ENCODE data around the gene C1orf35. TPM values are rescaled to one million over a fixed set of nuclear protein-coding genes. Genes with fewer than 3 reads are reported as not detected.
"Not testable (repeated sequence)": the region's sequence is repeated elsewhere in the genome, so short reads cannot be mapped to it uniquely, and the experiment has no call there.

Gene C1orf35
- total and polyA plus RNA-seq, 2 experiments from 2014 or later, result 12.3 to 24.6 TPM

GRCh38 chr1:228117335-228117734 is 14.2 kb upstream of the C1orf35 start:
- 92% methylated on average over 4 of the region's 4 CpGs for WGBS (ENCODE audit: low lambda C conversion rate, missing lambda C conversion rate)
- no peak overlapping the region for H3K27ac ChIP-seq
- no peaks in the 10 kb centered on the region for H3K9me3 ChIP-seq (ENCODE audit: low read depth)
- H3K4me2 ChIP-seq, result no peak overlapping the region
- no peak overlapping the region for H3K4me3 ChIP-seq
- no peaks in the 10 kb centered on the region for H3K36me3 ChIP-seq (replicated peaks; ENCODE audit: insufficient read depth, low read depth)
- H4K20me1 ChIP-seq (ENCODE audit: insufficient read depth, poor library complexity, severe bottlenecking), result no peaks in the 10 kb centered on the region
- H3K4me1 ChIP-seq (ENCODE audit: insufficient read depth), result no peaks in the 10 kb centered on the region
- H3K27me3 ChIP-seq, result no peaks in the 10 kb centered on the region
- DNase-seq (ENCODE audit: low spot score), result no peak
- no peaks in the 10 kb centered on the region for H3K9me2 ChIP-seq (replicated peaks; ENCODE audit: insufficient read depth)
- no peak overlapping the region for H2AFZ ChIP-seq
- TF ChIP-seq EZH2phosphoT487 (IDR thresholded peaks at IDR 0.05; ENCODE audit: low read depth, severe bottlenecking, unreplicated experiment) (no peak), EZH2 (IDR thresholded peaks at IDR 0.05; ENCODE audit: borderline replicate concordance) (no peak), CTCF (IDR thresholded peaks at IDR 0.05; ENCODE audit: poor library complexity) (no peak)
- no peaks in the 10 kb centered on the region for H3K79me2 ChIP-seq

DNA sequence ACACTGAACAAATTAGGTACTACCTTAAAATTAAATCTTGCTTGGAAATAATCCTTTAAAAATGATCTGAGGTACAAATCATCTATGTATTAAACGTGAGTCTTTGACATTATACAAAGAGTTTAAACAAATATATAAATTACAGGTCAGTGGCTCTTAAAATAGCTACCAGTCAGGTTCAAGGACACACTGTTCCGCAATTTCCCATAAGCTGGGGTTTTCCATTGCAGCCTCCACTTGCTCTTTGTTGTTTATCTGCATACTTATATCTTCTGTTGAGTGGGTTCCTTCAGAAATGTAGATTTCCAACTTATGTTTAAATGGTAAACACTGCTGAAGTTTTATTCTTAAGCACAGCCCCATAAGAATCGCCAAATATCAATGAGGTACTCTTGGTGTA is 11.7 kb upstream of the C1orf35 start:
- Histone ChIP-seq H3K79me2 (no peaks in the 10 kb centered on the region), H3K36me3 (replicated peaks; ENCODE audit: insufficient read depth, low read depth) (no peaks in the 10 kb centered on the region), H3K27ac (no peak overlapping the region), H2AFZ (no peak overlapping the region), H3K4me2 (no peak overlapping the region), H3K4me3 (no peak overlapping the region), H4K20me1 (ENCODE audit: insufficient read depth, poor library complexity, severe bottlenecking) (no peaks in the 10 kb centered on the region), H3K9me3 (ENCODE audit: low read depth) (no peaks in the 10 kb centered on the region), H3K4me1 (ENCODE audit: insufficient read depth) (peaks cover 7% of the 10 kb centered on the region), H3K9me2 (replicated peaks; ENCODE audit: insufficient read depth) (no peaks in the 10 kb centered on the region), H3K27me3 (no peaks in the 10 kb centered on the region)
- no peak for DNase-seq (ENCODE audit: low spot score)
- no peak for TF ChIP-seq EZH2phosphoT487 (IDR thresholded peaks at IDR 0.05; ENCODE audit: low read depth, severe bottlenecking, unreplicated experiment)
- TF ChIP-seq CTCF (IDR thresholded peaks at IDR 0.05; ENCODE audit: poor library complexity), result no peak
- TF ChIP-seq EZH2 (IDR thresholded peaks at IDR 0.05; ENCODE audit: borderline replicate concordance), result no peak
- WGBS (ENCODE audit: low lambda C conversion rate, missing lambda C conversion rate), result 79% methylated on average over 3 of the region's 3 CpGs

- no peak for DNase-seq (ENCODE audit: low spot score)
- no peaks in the 10 kb centered on the region for H4K20me1 ChIP-seq (ENCODE audit: insufficient read depth, poor library complexity, severe bottlenecking)
- H3K9me3 ChIP-seq (ENCODE audit: low read depth), result no peaks in the 10 kb centered on the region
- no peaks in the 10 kb centered on the region for H3K27me3 ChIP-seq
- H3K4me3 ChIP-seq, result no peak overlapping the region
- TF ChIP-seq CTCF (IDR thresholded peaks at IDR 0.05; ENCODE audit: poor library complexity) (no peak), EZH2phosphoT487 (IDR thresholded peaks at IDR 0.05; ENCODE audit: low read depth, severe bottlenecking, unreplicated experiment) (no peak), EZH2 (IDR thresholded peaks at IDR 0.05; ENCODE audit: borderline replicate concordance) (no peak)
- no peak overlapping the region for H3K4me2 ChIP-seq
- H3K9me2 ChIP-seq (replicated peaks; ENCODE audit: insufficient read depth), result no peaks in the 10 kb centered on the region
- no peak overlapping the region for H3K27ac ChIP-seq
- no peaks in the 10 kb centered on the region for H3K36me3 ChIP-seq (replicated peaks; ENCODE audit: insufficient read depth, low read depth)
- peaks cover 12% of the 10 kb centered on the region for H3K4me1 ChIP-seq (ENCODE audit: insufficient read depth)
- H3K79me2 ChIP-seq, result peaks cover 13% of the 10 kb centered on the region
- H2AFZ ChIP-seq, result no peak overlapping the region
- 91% methylated on average over 1 of the region's 1 CpG for WGBS (ENCODE audit: low lambda C conversion rate, missing lambda C conversion rate)
Measured at GRCh38 chr1:228112617-228113016, 9.5 kb upstream of the C1orf35 start.

- no peak for TF ChIP-seq EZH2 (IDR thresholded peaks at IDR 0.05; ENCODE audit: borderline replicate concordance)
- TF ChIP-seq EZH2phosphoT487 (IDR thresholded peaks at IDR 0.05; ENCODE audit: low read depth, severe bottlenecking, unreplicated experiment), result no peak
- no peak for TF ChIP-seq CTCF (IDR thresholded peaks at IDR 0.05; ENCODE audit: poor library complexity)
- WGBS (ENCODE audit: low lambda C conversion rate, missing lambda C conversion rate), result 95% methylated on average over 7 of the region's 7 CpGs
Measured at GRCh38 chr1:228112167-228112566, 9.0 kb upstream of the C1orf35 start.

DNA sequence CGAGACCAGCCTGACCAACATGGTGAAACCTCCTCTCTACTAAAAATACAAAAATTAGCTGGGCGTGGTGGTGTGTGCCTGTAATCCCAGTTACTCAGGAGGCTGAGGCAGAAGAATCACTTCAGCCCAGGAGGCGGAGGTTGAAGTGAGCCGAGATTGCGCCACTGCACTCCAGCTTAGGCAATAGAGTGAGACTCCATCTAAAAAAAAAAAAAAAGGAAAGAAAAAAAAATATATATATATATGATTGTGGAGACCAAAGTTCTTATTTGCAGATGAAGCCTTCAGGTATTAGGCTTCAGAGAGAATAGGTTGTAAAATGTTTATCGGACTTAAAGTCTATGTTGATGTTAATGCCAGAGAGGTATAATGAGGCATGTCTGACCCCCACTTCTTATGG is 8.2 kb upstream of the C1orf35 start:
- not testable (repeated sequence) for H3K4me3 ChIP-seq; H3K9me3 ChIP-seq (ENCODE audit: low read depth); H3K4me2 ChIP-seq; DNase-seq (ENCODE audit: low spot score); H3K9me2 ChIP-seq (replicated peaks; ENCODE audit: insufficient read depth); H3K36me3 ChIP-seq (replicated peaks; ENCODE audit: insufficient read depth, low read depth); H3K27me3 ChIP-seq; H4K20me1 ChIP-seq (ENCODE audit: insufficient read depth, poor library complexity, severe bottlenecking); H2AFZ ChIP-seq
- Histone ChIP-seq H3K4me1 (ENCODE audit: insufficient read depth) (peaks cover 12% of the 10 kb centered on the region), H3K79me2 (peaks cover 13% of the 10 kb centered on the region), H3K27ac (peak overlapping the region; percentile 93)
- 84% methylated on average over 6 of the region's 6 CpGs for WGBS (ENCODE audit: low lambda C conversion rate, missing lambda C conversion rate)

More at GRCh38 chr1:228112167-228112566, 9.0 kb upstream of the C1orf35 start:
- no peaks in the 10 kb centered on the region for H4K20me1 ChIP-seq (ENCODE audit: insufficient read depth, poor library complexity, severe bottlenecking)
- DNase-seq (ENCODE audit: low spot score), result no peak
- no peaks in the 10 kb centered on the region for H3K36me3 ChIP-seq (replicated peaks; ENCODE audit: insufficient read depth, low read depth)
- no peaks in the 10 kb centered on the region for H3K9me3 ChIP-seq (ENCODE audit: low read depth)
- H3K9me2 ChIP-seq (replicated peaks; ENCODE audit: insufficient read depth), result no peaks in the 10 kb centered on the region
- no peak overlapping the region for H3K27ac ChIP-seq
- H3K79me2 ChIP-seq, result peaks cover 13% of the 10 kb centered on the region
- H3K4me2 ChIP-seq, result no peak overlapping the region
- no peak overlapping the region for H3K4me3 ChIP-seq
- no peaks in the 10 kb centered on the region for H3K27me3 ChIP-seq
- peaks cover 12% of the 10 kb centered on the region for H3K4me1 ChIP-seq (ENCODE audit: insufficient read depth)
- H2AFZ ChIP-seq, result no peak overlapping the region

All from hepatocyte (in vitro differentiated cells).